H9 (cell line): ENCODE data around the gene ALPI. TPM values are rescaled to one million over a fixed set of nuclear protein-coding genes. Genes with fewer than 3 reads are reported as not detected.

ENCODE experiments used
- DNase-seq: peaks from one replicate; pipeline ENCODE4 v3.0.0-alpha.2; 2017
- H2AFZ ChIP-seq: one replicate; pipeline ENCODE4 v1.6.1; 2013; ENCODE audit warnings: mild to moderate bottlenecking, low read length, control low read depth, moderate library complexity
- H2AK5ac ChIP-seq: 2 replicates; pipeline ENCODE4 v1.6.1; 2013; ENCODE audit warnings: low read length, control low read depth, mixed read lengths; ENCODE audit not compliant: insufficient read length
- H2BK120ac ChIP-seq: one replicate; pipeline ENCODE4 v1.6.1; 2013; ENCODE audit warnings: low read depth, mild to moderate bottlenecking, low read length, control low read depth, inconsistent platforms; ENCODE audit not compliant: poor library complexity, severe bottlenecking
- H2BK12ac ChIP-seq: 2 replicates; pipeline ENCODE4 v1.6.1; 2013; ENCODE audit warnings: low read length, control low read depth, mixed read lengths, low read depth; ENCODE audit not compliant: insufficient read length
- H2BK15ac ChIP-seq: 2 replicates; pipeline ENCODE4 v1.6.1; 2013; ENCODE audit warnings: low read depth, low read length, control low read depth
- H2BK20ac ChIP-seq: one replicate; pipeline ENCODE4 v1.6.1; 2013; ENCODE audit warnings: low read depth, mild to moderate bottlenecking, low read length, control low read depth, inconsistent platforms; ENCODE audit not compliant: poor library complexity, severe bottlenecking
- H2BK5ac ChIP-seq: 2 replicates; pipeline ENCODE4 v1.6.1; 2013; ENCODE audit warnings: low read length, control low read depth, mixed read lengths; ENCODE audit not compliant: insufficient read length
- H3K14ac ChIP-seq: 2 replicates; pipeline ENCODE4 v1.6.1; 2013; ENCODE audit warnings: low read length, control low read depth; ENCODE audit not compliant: insufficient read depth
- H3K18ac ChIP-seq: 2 replicates; pipeline ENCODE4 v1.6.1; 2013; ENCODE audit warnings: low read depth, mild to moderate bottlenecking, mixed read lengths, low read length, control low read depth; ENCODE audit not compliant: insufficient read length
- H3K23ac ChIP-seq: 2 replicates; pipeline ENCODE4 v1.6.1; 2013; ENCODE audit warnings: low read length, control low read depth, mixed read lengths, low read depth; ENCODE audit not compliant: insufficient read length
- H3K23me2 ChIP-seq: 2 replicates; pipeline ENCODE4 v1.6.1; 2013; ENCODE audit warnings: low read depth, mild to moderate bottlenecking, mixed read lengths, low read length, control low read depth; ENCODE audit not compliant: insufficient read length, poor library complexity, severe bottlenecking
- H3K27ac ChIP-seq: 2 replicates; pipeline ENCODE4 v1.5.1; 2013; ENCODE audit warnings: low read length, control low read depth, mixed read lengths, low read depth; ENCODE audit not compliant: insufficient read length
- H3K27me3 ChIP-seq: 2 replicates; pipeline ENCODE4 v1.6.1; 2013; ENCODE audit warnings: low read length, control low read depth, inconsistent platforms; ENCODE audit not compliant: insufficient read depth
- H3K4ac ChIP-seq: 2 replicates; pipeline ENCODE4 v1.6.1; 2013; ENCODE audit warnings: low read depth, mild to moderate bottlenecking, control low read depth, inconsistent platforms, low read length, moderate library complexity
- H3K4me1 ChIP-seq: 2 replicates; pipeline ENCODE4 v1.6.1; 2013; ENCODE audit warnings: low read length, control low read depth, inconsistent platforms; ENCODE audit not compliant: insufficient read depth
- H3K4me2 ChIP-seq: 2 replicates; pipeline ENCODE4 v1.6.1; 2013; ENCODE audit warnings: low read length, control low read depth, mixed read lengths; ENCODE audit not compliant: insufficient read length, insufficient read depth
- H3K56ac ChIP-seq: 2 replicates; pipeline ENCODE4 v1.6.1; 2013; ENCODE audit warnings: low read depth, mild to moderate bottlenecking, mixed read lengths, low read length, control low read depth; ENCODE audit not compliant: insufficient read length
- H3K79me1 ChIP-seq: 2 replicates; pipeline ENCODE4 v1.6.1; 2013; ENCODE audit warnings: low read depth, mild to moderate bottlenecking, moderate library complexity, low read length, control low read depth, inconsistent platforms; ENCODE audit not compliant: insufficient read depth, poor library complexity, severe bottlenecking
- H3K79me2 ChIP-seq: 2 replicates; pipeline ENCODE4 v1.6.1; 2013; ENCODE audit warnings: low read length, control low read depth, inconsistent platforms; ENCODE audit not compliant: insufficient read depth
- H3K9ac ChIP-seq: 2 replicates; pipeline ENCODE4 v1.6.1; 2013; ENCODE audit warnings: low read length, control low read depth, mixed read lengths; ENCODE audit not compliant: insufficient read length; ENCODE audit errors: extremely low read depth
- H3K9me3 ChIP-seq: one replicate; pipeline ENCODE4 v1.6.1; 2013; ENCODE audit warnings: low read depth, low read length, inconsistent platforms; ENCODE audit not compliant: control insufficient read depth
- H3T11ph ChIP-seq: one replicate; pipeline ENCODE4 v1.6.1; 2013; ENCODE audit warnings: mild to moderate bottlenecking, low read length, control low read depth, inconsistent platforms
- H4K20me1 ChIP-seq: one replicate; pipeline ENCODE4 v1.6.1; 2013; ENCODE audit not compliant: control insufficient read depth, insufficient read length, insufficient read depth
- H4K5ac ChIP-seq: 2 replicates; pipeline ENCODE4 v1.6.1; 2013; ENCODE audit warnings: low read depth, mild to moderate bottlenecking, mixed read lengths, low read length, control low read depth; ENCODE audit not compliant: insufficient read length
- H4K8ac ChIP-seq: replicated peaks from 2 replicates; pipeline ENCODE4 v1.6.1; 2013; ENCODE audit warnings: low read length, control low read depth, mixed read lengths, low read depth; ENCODE audit not compliant: insufficient read length
- H4K91ac ChIP-seq: 2 replicates; pipeline ENCODE4 v1.6.1; 2013; ENCODE audit warnings: low read depth, mild to moderate bottlenecking, moderate library complexity, mixed read lengths, low read length, control low read depth; ENCODE audit not compliant: insufficient read length
- H3K27ac Mint-ChIP-seq, 3 experiments: 2 replicates in 2 of 3; 3 replicates in 1 of 3; pipeline ENCODE4 v1.8.0; 2020 to 2021; ENCODE audit warnings: mixed read lengths in 3 of 3, mild to moderate bottlenecking in 1 of 3, moderate library complexity in 1 of 3
- H3K27me3 Mint-ChIP-seq: 2 replicates; pipeline ENCODE4 v1.8.0; 2021; ENCODE audit warnings: low read depth, mild to moderate bottlenecking, moderate library complexity, mixed read lengths
- H3K36me3 Mint-ChIP-seq, 3 experiments: 2 replicates in 2 of 3; 3 replicates in 1 of 3; pipeline ENCODE4 v1.8.0; 2020 to 2021; ENCODE audit warnings: low read depth in 3 of 3, mixed read lengths in 3 of 3; ENCODE audit not compliant: insufficient read depth in 1 of 3
- H3K4me1 Mint-ChIP-seq, 2 experiments: 2 replicates each; pipeline ENCODE4 v1.8.0; 2020; ENCODE audit warnings: mixed read lengths in 2 of 2
- H3K4me3 Mint-ChIP-seq, 2 experiments: 2 replicates in 1 of 2; 3 replicates in 1 of 2; pipeline ENCODE4 v1.8.0; 2020 to 2021; ENCODE audit warnings: mild to moderate bottlenecking in 2 of 2, mixed read lengths in 2 of 2, moderate library complexity in 1 of 2
- H3K9me3 Mint-ChIP-seq, 2 experiments: 2 replicates in 1 of 2; 3 replicates in 1 of 2; pipeline ENCODE4 v1.8.0; 2020; ENCODE audit warnings: mild to moderate bottlenecking in 2 of 2, mixed read lengths in 2 of 2, moderate library complexity in 1 of 2
- WGBS: extraction: QIAGEN DNeasy Blood & Tissue Kit; methylation state at CpG from one replicate; pipeline ENCODE4 v1.1.7; 2013; ENCODE audit warnings: missing lambda C conversion rate, low lambda C conversion rate, mixed read lengths; ENCODE audit not compliant: insufficient read length; ENCODE audit errors: extremely low coverage; 5-methylcytosine and 5-hydroxymethylcytosine counted together
- total RNA-seq: library from RNA; stranded (reverse); gene quantifications from 2 replicates; pipeline ENCODE4 v1.2.1, GENCODE V29; 2021
- TF ChIP-seq, protein P1 (sequence below): fragments of 200-600 bp; sonication (generic); conservative IDR thresholded peaks from 3 replicates; pipeline ENCODE4 v1.8.0; 2021; ENCODE audit warnings: antibody characterized with exemption, mild to moderate bottlenecking

ALPI gene
- total RNA-seq, 1 experiment from 2014 or later: not detected

- WGBS: no CpG with 5 or more reads among the region's 16 CpGs
- no peak overlapping the region for H3T11ph ChIP-seq
Observed at GRCh38 chr2:232431705-232432590, 24.0 kb upstream of the ALPI start.

More at GRCh38 chr2:232431705-232432590, 24.0 kb upstream of the ALPI start:
- Histone ChIP-seq H2BK120ac (no peak overlapping the region), H2AFZ (no peak overlapping the region), H4K91ac (no peak overlapping the region), H2BK15ac (no peak overlapping the region), H3K23me2 (no peaks in the 10 kb centered on the region), H4K20me1 (no peaks in the 10 kb centered on the region), H2BK12ac (no peak overlapping the region), H3K79me2 (no peaks in the 10 kb centered on the region), H2BK20ac (no peak overlapping the region), H3K9ac (no peak overlapping the region), H3K14ac (no peak overlapping the region), H3K56ac (no peak overlapping the region), H3K27me3 (no peaks in the 10 kb centered on the region; the same call in 1 of the 2 replicates), H3K4me1 (no peaks in the 10 kb centered on the region), H2AK5ac (no peak overlapping the region), H3K27ac (no peak overlapping the region), H2BK5ac (no peak overlapping the region), H3K4ac (no peak overlapping the region), H3K4me2 (no peak overlapping the region), H4K5ac (no peak overlapping the region), H4K8ac (no peak overlapping the region), H3K9me3 (no peaks in the 10 kb centered on the region), H3K18ac (no peak overlapping the region), H3K79me1 (no peaks in the 10 kb centered on the region), H3K23ac (no peak overlapping the region)
- Mint-ChIP-seq H3K4me3 (no peak overlapping the region), H3K36me3 (no peaks in the 10 kb centered on the region; a peak in 1 of 7 replicates), H3K27ac (no peak overlapping the region), H3K4me1 (peaks cover 10 to 22% of the 10 kb centered on the region in 2 experiments), H3K27me3 (no peaks in the 10 kb centered on the region; the same call in none of the 2 replicates), H3K9me3 (no peaks in the 10 kb centered on the region)
- TF ChIP-seq, protein P1, sequence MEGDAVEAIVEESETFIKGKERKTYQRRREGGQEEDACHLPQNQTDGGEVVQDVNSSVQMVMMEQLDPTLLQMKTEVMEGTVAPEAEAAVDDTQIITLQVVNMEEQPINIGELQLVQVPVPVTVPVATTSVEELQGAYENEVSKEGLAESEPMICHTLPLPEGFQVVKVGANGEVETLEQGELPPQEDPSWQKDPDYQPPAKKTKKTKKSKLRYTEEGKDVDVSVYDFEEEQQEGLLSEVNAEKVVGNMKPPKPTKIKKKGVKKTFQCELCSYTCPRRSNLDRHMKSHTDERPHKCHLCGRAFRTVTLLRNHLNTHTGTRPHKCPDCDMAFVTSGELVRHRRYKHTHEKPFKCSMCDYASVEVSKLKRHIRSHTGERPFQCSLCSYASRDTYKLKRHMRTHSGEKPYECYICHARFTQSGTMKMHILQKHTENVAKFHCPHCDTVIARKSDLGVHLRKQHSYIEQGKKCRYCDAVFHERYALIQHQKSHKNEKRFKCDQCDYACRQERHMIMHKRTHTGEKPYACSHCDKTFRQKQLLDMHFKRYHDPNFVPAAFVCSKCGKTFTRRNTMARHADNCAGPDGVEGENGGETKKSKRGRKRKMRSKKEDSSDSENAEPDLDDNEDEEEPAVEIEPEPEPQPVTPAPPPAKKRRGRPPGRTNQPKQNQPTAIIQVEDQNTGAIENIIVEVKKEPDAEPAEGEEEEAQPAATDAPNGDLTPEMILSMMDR: no peak
- no peak for DNase-seq
